ENCODE measurements around the gene FIBCD1.

Gene FIBCD1

GRCh38 chr9:130857864-130858738 is 80.9 kb downstream of the FIBCD1 start:
- no peak for DNase-seq (ENCODE audit: low spot score)

DNA sequence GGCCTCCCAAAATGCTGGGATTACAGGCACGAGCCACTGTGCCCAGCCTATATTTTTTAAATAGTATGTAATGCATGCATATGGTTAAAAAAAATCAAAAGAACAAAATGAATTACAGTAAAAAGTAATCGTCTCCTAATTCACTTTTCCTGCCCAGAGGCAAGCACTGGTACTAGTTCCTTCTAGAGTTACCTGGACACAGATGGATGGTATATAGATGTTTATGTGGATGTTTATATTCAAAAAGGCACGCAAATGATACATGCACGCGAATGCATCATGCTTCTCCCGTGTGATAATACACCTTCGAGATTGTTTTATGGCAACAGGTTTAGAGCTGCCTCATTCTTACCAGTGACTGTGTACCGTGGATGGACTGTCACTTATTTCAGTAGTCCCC is 82.6 kb downstream of the FIBCD1 start:
- no peak for DNase-seq (ENCODE audit: low spot score)

DNA sequence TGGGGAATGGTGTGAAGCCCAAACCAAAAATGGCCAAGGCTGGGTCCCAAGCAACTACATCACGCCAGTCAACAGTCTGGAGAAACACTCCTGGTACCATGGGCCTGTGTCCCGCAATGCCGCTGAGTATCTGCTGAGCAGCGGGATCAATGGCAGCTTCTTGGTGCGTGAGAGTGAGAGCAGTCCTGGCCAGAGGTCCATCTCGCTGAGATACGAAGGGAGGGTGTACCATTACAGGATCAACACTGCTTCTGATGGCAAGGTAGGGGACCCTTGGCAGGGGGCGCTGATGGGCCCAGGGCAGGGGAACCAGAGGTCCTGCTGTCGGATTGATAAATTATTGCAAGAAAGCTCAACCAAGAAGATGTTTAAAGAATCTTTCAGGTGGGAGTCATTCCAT is 84.2 kb downstream of the FIBCD1 start:
- no peak for DNase-seq (ENCODE audit: low spot score)

- DNase-seq (ENCODE audit: low spot score), result peak; percentile 39
These were observed 85.0 kb downstream of the FIBCD1 start for GRCh38 chr9:130854092-130854491.

GRCh38 chr9:130852801-130853200 is 86.2 kb downstream of the FIBCD1 start:
- DNase-seq (ENCODE audit: low spot score), result no peak

Data from HuH-7 (cell line).